SK-N-SH (cell line): ENCODE data around the gene DOCK4. TPM values are rescaled to one million over a fixed set of nuclear protein-coding genes. Genes with fewer than 3 reads are reported as not detected.

Experiments
- CTCF ChIA-PET: fragments of 300-600, 350-600 bp; formaldehyde crosslinking; extraction: SDS; loops from one replicate; lab custom pipeline; 2021; lab: Yijun Ruan, JAX
- POLR2A ChIA-PET: fragments of 350-600 bp; sonication (Branson Sonifier 250); formaldehyde crosslinking; extraction: SDS; loops from one replicate; lab custom pipeline; 2020; ENCODE audit warnings: antibody characterized with exemption, inconsistent platforms; lab: Yijun Ruan, JAX
- DNase-seq: peaks from one replicate; pipeline ENCODE4 v3.0.0; 2012
- H2AFZ ChIP-seq: fragments of 200-600 bp; sonication (generic); 2 replicates; pipeline ENCODE4 v1.8.1; 2016; ENCODE audit warnings: antibody characterized with exemption, mild to moderate bottlenecking, low read depth
- H3F3A ChIP-seq: fragments of 200-600 bp; sonication (generic); replicated peaks from 2 replicates; pipeline ENCODE3; 2016; ENCODE audit warnings: antibody characterized with exemption, mild to moderate bottlenecking; ENCODE audit not compliant: insufficient read depth
- H3K27ac ChIP-seq, 2 experiments: fragments of 200-500 bp in 1 of 2; fragments of 200-600 bp in 1 of 2; sonication (Bioruptor generic) in 1 of 2; sonication (generic), shearing (Covaris generic) in 1 of 2; 2 replicates each; pipeline versions ENCODE4 v1.5.1 to v1.6.1; 2014 to 2016; ENCODE audit warnings: low read depth in 2 of 2, inconsistent platforms in 1 of 2, low read length in 1 of 2, mild to moderate bottlenecking in 1 of 2, mixed read lengths in 1 of 2
- H3K27me3 ChIP-seq: fragments of 200-600 bp; sonication (generic), shearing (Covaris generic); 2 replicates; pipeline ENCODE4 v1.6.1; 2016; ENCODE audit warnings: mixed run types; ENCODE audit not compliant: insufficient read depth
- H3K36me3 ChIP-seq, 2 experiments: fragments of 200-500 bp in 1 of 2; fragments of 200-600 bp in 1 of 2; sonication (Bioruptor generic) in 1 of 2; sonication (generic) in 1 of 2; replicated peaks in 1 of 2; 2 replicates each; pipeline versions ENCODE3 to v1.5.1; 2014 to 2016; ENCODE audit warnings: low read length in 1 of 2, mild to moderate bottlenecking in 1 of 2; ENCODE audit not compliant: insufficient read depth in 2 of 2, control insufficient read depth in 1 of 2
- H3K4me1 ChIP-seq, 2 experiments: fragments of 200-500 bp in 1 of 2; fragments of 200-600 bp in 1 of 2; sonication (Bioruptor generic) in 1 of 2; sonication (generic), shearing (Covaris generic) in 1 of 2; 2 replicates each; pipeline versions ENCODE4 v1.5.1 to v1.6.1; 2014 to 2016; ENCODE audit warnings: low read depth in 1 of 2, low read length in 1 of 2, mixed run types in 1 of 2; ENCODE audit not compliant: insufficient read depth in 2 of 2, control insufficient read depth in 1 of 2
- H3K4me2 ChIP-seq: fragments of 200-600 bp; sonication (generic), shearing (Covaris generic); 2 replicates; pipeline ENCODE4 v1.6.1; 2017; ENCODE audit warnings: mixed run types
- H3K4me3 ChIP-seq, 2 experiments: fragments of 200-500 bp in 1 of 2; fragments of 200-600 bp in 1 of 2; sonication (Bioruptor generic) in 1 of 2; sonication (generic), shearing (Covaris generic) in 1 of 2; 2 replicates each; pipeline versions ENCODE4 v1.5.1 to v1.8.1; 2014 to 2016; ENCODE audit warnings: low read depth in 2 of 2, inconsistent platforms in 1 of 2, low read length in 1 of 2, mild to moderate bottlenecking in 1 of 2, mixed read lengths in 1 of 2, moderate library complexity in 1 of 2
- H3K79me2 ChIP-seq: fragments of 200-600 bp; sonication (generic); 2 replicates; pipeline ENCODE4 v1.8.1; 2017; ENCODE audit warnings: mild to moderate bottlenecking; ENCODE audit not compliant: insufficient read depth
- H3K9ac ChIP-seq: fragments of 200-600 bp; sonication (generic); 2 replicates; pipeline ENCODE4 v1.6.1; 2017; ENCODE audit warnings: mixed run types
- H3K9me2 ChIP-seq: fragments of 200-600 bp; sonication (generic); 2 replicates; pipeline ENCODE4 v1.6.1; 2017; ENCODE audit warnings: mixed run types
- H3K9me3 ChIP-seq: fragments of 200-600 bp; sonication (generic); 2 replicates; pipeline ENCODE4 v1.6.1; 2017; ENCODE audit warnings: mixed run types, mild to moderate bottlenecking, moderate library complexity
- H4K20me1 ChIP-seq: fragments of 200-600 bp; sonication (generic); 2 replicates; pipeline ENCODE4 v1.6.1; 2017; ENCODE audit warnings: mild to moderate bottlenecking, mixed run types; ENCODE audit not compliant: insufficient read depth
- CHD2 ChIP-seq: fragments of 150-350 bp; IDR thresholded peaks from 2 replicates; pipeline ENCODE4 v1.6.1; 2018; ENCODE audit warnings: low read length; ENCODE audit not compliant: partially characterized antibody
- FOSL2 ChIP-seq: IDR thresholded peaks from 2 replicates; pipeline ENCODE4 v1.4.0; 2012; ENCODE audit warnings: low read depth, mild to moderate bottlenecking, moderate library complexity, borderline replicate concordance
- FOXJ3 ChIP-seq: sonication (generic); formaldehyde crosslinking; IDR thresholded peaks from 2 replicates; pipeline ENCODE4 v1.5.1; 2020; ENCODE audit warnings: mild to moderate bottlenecking, missing genetic modification reagents
- MXI1 ChIP-seq: IDR thresholded peaks from 2 replicates; pipeline ENCODE4 v1.6.1; 2012; ENCODE audit warnings: mild to moderate bottlenecking, low read depth, low read length, improper control_type of control experiment
- NRF1 ChIP-seq: IDR thresholded peaks from 2 replicates; pipeline ENCODE4 v1.6.1; 2012; ENCODE audit warnings: low read depth, mild to moderate bottlenecking, low read length
- POLR2AphosphoS5 ChIP-seq: IDR thresholded peaks from 2 replicates; pipeline ENCODE4 v1.6.1; 2012; ENCODE audit warnings: low read depth, low read length
- RFX5 ChIP-seq: IDR thresholded peaks from 2 replicates; pipeline ENCODE4 v1.6.1; 2012; ENCODE audit warnings: mild to moderate bottlenecking, improper control_type of control experiment, low read length
- RXRA ChIP-seq: IDR thresholded peaks from 2 replicates; pipeline ENCODE4 v1.4.0; 2012; ENCODE audit warnings: low read depth, mild to moderate bottlenecking, borderline replicate concordance
- SMC3 ChIP-seq: IDR thresholded peaks from 2 replicates; pipeline ENCODE4 v1.6.1; 2012; ENCODE audit warnings: low read depth, low read length, improper control_type of control experiment
- TEAD4 ChIP-seq: IDR thresholded peaks from 2 replicates; pipeline ENCODE4 v1.4.0; 2012; ENCODE audit warnings: mild to moderate bottlenecking, borderline replicate concordance; ENCODE audit not compliant: insufficient read depth
- WGBS: methylation state at CpG from one replicate; pipeline ENCODE4 v1.1.6; 2017; ENCODE audit warnings: low lambda C conversion rate; 5-methylcytosine and 5-hydroxymethylcytosine counted together
- polyA plus RNA-seq, 3 experiments: library from polyadenylated mRNA; depleted of rRNA; stranded (reverse); fragments of >200 nt; gene quantifications; 2 replicates each; pipeline ENCODE4 v1.2.3, GENCODE V29; 2012
- TF ChIP-seq, protein P1 (sequence below): fragments of 200-600 bp; sonication (generic); IDR thresholded peaks from 2 replicates; pipeline ENCODE4 v1.6.1; 2017; ENCODE audit warnings: antibody characterized with exemption, mild to moderate bottlenecking, moderate library complexity
- TF ChIP-seq, protein P2 (sequence below): IDR thresholded peaks from 2 replicates; pipeline ENCODE4; 2012
- TF ChIP-seq, protein P3 (sequence below): fragments of 150-350 bp; IDR thresholded peaks from 2 replicates; pipeline ENCODE4 v1.6.1; 2016; ENCODE audit warnings: mild to moderate bottlenecking, low read depth, low read length

The DOCK4 gene
- polyA plus RNA-seq, 1 of the 3 experiments (the other 2 are of a cell fraction), result 8.5 TPM

DNA sequence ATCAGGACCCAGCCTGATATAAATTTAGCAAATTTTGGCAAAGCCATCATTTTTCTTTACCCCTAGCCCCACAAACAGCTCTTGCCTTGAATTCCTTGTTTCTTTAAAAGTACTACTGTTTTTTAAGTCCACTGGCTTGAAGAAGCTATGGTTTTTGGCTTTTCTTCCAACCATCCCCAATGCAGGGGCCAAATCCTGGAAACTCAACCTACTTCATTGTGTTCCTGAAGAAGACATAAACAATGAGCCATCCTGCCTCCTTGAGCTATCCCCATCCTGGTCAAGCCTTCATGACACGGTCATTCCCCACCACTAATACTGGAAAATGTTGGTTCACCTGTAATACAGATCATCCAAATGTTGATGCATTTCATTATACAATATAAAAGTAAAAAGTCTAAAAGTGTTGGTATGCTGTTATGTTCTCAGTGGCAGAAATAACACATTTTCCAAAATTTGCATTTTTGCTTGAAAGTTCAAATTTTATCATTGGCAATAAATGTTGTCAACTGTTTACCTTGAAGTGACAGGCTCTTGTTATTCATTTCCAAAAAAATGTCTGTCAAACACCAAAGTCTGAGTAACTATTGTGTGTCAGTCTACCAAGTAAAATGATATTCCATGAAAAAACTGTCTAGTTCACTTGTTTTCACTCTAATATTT lies 92.2 kb downstream of the DOCK4 start:
- Histone ChIP-seq H3K27ac (no peak overlapping the region), H3K4me1 (peaks cover 0 to 2% of the 10 kb centered on the region in 2 experiments; a peak in 1 of 4 replicates), H3K79me2 (no peaks in the 10 kb centered on the region), H3K9me2 (no peaks in the 10 kb centered on the region), H4K20me1 (no peaks in the 10 kb centered on the region), H3K36me3 (no peaks in the 10 kb centered on the region), H3K4me2 (no peak overlapping the region), H3K9ac (no peak overlapping the region), H2AFZ (no peak overlapping the region), H3K9me3 (no peaks in the 10 kb centered on the region), H3K4me3 (no peak overlapping the region), H3K27me3 (no peaks in the 10 kb centered on the region), H3F3A (no peaks in the 10 kb centered on the region)
- CTCF ChIA-PET, result interaction anchor here (0.8 kb wide), 1 partner anchor 12 kb away, joined by 3 read pairs; no protein-coding TSS in a partner anchor
- TF ChIP-seq, protein P1, sequence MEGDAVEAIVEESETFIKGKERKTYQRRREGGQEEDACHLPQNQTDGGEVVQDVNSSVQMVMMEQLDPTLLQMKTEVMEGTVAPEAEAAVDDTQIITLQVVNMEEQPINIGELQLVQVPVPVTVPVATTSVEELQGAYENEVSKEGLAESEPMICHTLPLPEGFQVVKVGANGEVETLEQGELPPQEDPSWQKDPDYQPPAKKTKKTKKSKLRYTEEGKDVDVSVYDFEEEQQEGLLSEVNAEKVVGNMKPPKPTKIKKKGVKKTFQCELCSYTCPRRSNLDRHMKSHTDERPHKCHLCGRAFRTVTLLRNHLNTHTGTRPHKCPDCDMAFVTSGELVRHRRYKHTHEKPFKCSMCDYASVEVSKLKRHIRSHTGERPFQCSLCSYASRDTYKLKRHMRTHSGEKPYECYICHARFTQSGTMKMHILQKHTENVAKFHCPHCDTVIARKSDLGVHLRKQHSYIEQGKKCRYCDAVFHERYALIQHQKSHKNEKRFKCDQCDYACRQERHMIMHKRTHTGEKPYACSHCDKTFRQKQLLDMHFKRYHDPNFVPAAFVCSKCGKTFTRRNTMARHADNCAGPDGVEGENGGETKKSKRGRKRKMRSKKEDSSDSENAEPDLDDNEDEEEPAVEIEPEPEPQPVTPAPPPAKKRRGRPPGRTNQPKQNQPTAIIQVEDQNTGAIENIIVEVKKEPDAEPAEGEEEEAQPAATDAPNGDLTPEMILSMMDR, result no peak
- TF ChIP-seq TEAD4, result no peak
- TF ChIP-seq CHD2, result no peak
- TF ChIP-seq RFX5, result no peak
- no peak for TF ChIP-seq NRF1
- no peak for TF ChIP-seq SMC3
- TF ChIP-seq FOXJ3 (CRISPR knock-in tag), result no peak
- no peak for TF ChIP-seq MXI1
- POLR2A ChIA-PET, result no interaction called here
- 95% methylated on average over 1 of the region's 1 CpG for WGBS
- no peak for DNase-seq

DNA sequence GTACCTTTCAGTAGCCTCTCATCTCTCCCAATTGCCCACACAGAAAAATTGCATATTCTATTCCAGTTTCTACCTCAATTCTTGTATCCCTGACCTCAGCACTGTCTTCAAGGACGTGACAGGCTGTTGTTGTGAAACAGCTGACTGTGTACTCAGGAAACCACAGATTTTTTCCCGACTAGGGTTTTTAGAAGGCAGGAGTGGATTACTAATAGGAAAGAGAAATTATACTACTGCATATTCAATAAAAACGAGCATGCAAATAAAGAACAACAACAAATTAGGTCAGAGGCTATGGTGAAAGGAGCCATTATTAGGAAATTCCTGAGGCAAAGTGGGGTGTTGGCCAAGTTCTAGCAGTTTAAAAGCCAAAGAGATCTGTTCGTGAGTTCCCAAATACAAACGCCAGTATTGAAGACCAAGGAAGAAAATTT lies 93.4 kb downstream of the DOCK4 start:
- Histone ChIP-seq H3K4me1 (peaks cover 0 to 7% of the 10 kb centered on the region in 2 experiments; a peak in 2 of 4 replicates), H3K79me2 (no peaks in the 10 kb centered on the region), H3K27me3 (no peaks in the 10 kb centered on the region), H3K4me3 (no peak overlapping the region), H3K9me3 (no peaks in the 10 kb centered on the region), H2AFZ (no peak overlapping the region), H3K9ac (no peak overlapping the region), H4K20me1 (no peaks in the 10 kb centered on the region), H3K9me2 (no peaks in the 10 kb centered on the region), H3K36me3 (no peaks in the 10 kb centered on the region), H3K4me2 (no peak overlapping the region), H3K27ac (no peak overlapping the region), H3F3A (no peaks in the 10 kb centered on the region)
- TF ChIP-seq POLR2AphosphoS5 (no peak), FOSL2 (no peak), TEAD4 (no peak), NRF1 (no peak), RXRA (no peak), MXI1 (no peak)
- TF ChIP-seq, protein P1, result no peak
- TF ChIP-seq, protein P2, sequence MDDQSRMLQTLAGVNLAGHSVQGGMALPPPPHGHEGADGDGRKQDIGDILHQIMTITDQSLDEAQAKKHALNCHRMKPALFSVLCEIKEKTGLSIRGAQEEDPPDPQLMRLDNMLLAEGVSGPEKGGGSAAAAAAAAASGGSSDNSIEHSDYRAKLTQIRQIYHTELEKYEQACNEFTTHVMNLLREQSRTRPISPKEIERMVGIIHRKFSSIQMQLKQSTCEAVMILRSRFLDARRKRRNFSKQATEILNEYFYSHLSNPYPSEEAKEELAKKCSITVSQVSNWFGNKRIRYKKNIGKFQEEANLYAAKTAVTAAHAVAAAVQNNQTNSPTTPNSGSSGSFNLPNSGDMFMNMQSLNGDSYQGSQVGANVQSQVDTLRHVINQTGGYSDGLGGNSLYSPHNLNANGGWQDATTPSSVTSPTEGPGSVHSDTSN, result no peak
- TF ChIP-seq, protein P3, sequence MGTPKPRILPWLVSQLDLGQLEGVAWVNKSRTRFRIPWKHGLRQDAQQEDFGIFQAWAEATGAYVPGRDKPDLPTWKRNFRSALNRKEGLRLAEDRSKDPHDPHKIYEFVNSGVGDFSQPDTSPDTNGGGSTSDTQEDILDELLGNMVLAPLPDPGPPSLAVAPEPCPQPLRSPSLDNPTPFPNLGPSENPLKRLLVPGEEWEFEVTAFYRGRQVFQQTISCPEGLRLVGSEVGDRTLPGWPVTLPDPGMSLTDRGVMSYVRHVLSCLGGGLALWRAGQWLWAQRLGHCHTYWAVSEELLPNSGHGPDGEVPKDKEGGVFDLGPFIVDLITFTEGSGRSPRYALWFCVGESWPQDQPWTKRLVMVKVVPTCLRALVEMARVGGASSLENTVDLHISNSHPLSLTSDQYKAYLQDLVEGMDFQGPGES, result no peak
- CTCF ChIA-PET, result interaction anchor here (0.7 kb wide), 1 partner anchor 27 kb away, joined by 3 read pairs; no protein-coding TSS in a partner anchor
- no peak for DNase-seq
- POLR2A ChIA-PET, result no interaction called here
- 83% methylated on average over 5 of the region's 5 CpGs for WGBS
